GM18519 (cell line): Measurements from ENCODE around the gene PGAP1.
A peak's percentile ranks its signal among the peaks of the same experiment; 100 is the strongest.
"Not testable (repeated sequence)": the region's sequence is repeated elsewhere in the genome, so short reads cannot be mapped to it uniquely, and the experiment has no call there.

Source experiments
- ATAC-seq: cut with Tn5 transposase; IDR thresholded peaks from one replicate; pipeline ENCODE4 v1.9.1; 2021; ENCODE audit warnings: mild to moderate bottlenecking, moderate library complexity; ENCODE audit not compliant: unreplicated experiment, low FRiP score

The PGAP1 gene

DNA sequence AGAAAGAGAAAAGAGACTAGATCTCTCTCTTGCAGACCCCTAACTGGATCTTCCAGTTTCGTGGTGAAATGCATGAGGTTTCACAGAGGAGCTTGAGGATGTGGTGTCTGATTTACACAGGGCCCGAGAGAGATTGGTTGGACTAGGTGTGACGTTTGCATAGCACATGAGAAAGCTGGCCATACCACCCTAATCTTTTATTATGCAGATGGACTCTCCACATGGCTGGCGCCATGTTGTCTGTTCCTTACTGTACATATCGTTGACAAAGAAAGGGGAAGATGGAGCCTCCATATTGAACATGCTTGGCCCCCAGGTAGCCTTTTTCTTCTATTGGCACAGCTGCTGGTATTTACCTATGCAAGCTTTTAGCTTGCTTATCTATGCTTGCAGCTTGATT, 27.5 kb upstream of the PGAP1 start:
- no peak for ATAC-seq

DNA sequence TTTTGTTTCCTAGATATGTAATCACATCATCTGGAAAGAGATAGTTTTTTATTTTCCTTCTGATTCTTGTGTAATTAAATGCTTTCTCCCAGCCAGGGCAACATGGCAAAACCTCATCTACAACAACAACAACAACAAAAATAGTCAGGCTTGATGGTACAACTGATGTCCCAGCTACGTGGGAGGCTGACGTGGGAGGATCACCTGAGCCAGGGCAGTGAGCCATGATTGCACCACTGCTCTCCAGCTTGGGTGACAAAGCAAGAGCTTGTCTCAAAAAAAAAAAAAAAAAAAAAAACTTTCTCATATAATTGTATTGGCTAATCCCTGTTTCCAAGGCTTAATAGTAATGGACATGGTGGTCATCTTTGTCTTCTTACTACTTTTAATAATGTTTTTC, 26.4 kb upstream of the PGAP1 start:
- no peak for ATAC-seq

DNA sequence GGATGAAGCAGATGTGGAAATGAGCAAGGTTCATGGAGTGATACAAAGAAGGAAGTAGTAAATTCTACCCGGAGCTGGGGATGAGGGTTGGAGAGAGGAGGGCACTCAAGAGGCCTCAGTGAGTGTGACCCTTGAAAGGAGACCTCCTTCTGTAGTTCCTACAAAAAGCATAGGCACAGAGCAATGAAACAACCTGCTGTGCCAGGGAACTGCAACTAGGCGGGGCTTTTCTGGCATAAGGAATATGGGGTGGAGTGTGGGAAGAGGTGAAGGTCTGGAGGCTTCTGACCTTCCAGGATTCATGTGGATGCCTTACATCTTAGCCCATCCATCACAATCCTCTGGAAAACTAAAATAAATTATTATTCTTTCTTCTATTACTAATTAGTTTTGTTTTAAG, 25.5 kb upstream of the PGAP1 start:
- no peak for ATAC-seq

DNA sequence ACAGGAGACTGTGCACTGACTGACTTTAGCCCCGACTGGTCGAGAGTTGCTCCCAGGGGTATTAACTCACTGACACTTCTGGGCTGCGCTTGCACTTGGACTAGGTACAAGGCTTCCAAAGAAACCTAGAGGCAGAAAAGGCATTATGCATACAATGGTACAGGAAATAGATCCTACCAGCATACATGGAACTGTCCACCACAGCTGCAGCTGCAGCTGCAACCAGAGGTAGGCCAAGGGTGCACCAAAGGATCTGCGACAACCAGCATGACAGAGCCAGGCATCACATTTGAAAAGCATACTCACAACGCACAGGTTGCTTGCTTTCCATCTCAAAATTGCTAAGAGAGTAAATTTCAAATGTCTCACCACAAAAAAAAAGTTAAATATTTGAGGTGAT, 22.6 kb upstream of the PGAP1 start:
- ATAC-seq, result no peak

DNA sequence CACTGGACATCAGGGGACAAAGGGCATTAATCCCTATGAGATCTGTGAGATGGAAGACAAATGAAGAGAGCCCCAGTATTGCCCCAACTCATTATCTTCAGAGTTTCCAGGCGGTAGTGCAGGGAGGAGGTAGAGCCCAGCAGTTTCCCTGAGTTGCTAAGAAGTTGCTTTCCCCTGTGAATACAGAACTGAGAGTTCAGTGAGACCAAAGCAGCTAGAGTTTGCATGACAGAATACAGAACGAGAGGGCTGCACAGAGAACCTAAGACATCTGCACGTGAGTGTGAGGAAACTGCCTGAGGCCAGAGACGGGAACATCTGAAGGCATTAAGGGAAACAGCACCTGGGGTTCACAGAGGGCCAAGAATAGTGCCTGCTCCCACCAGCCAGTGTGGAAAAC, 18.1 kb upstream of the PGAP1 start:
- ATAC-seq, result peak; percentile 94

DNA sequence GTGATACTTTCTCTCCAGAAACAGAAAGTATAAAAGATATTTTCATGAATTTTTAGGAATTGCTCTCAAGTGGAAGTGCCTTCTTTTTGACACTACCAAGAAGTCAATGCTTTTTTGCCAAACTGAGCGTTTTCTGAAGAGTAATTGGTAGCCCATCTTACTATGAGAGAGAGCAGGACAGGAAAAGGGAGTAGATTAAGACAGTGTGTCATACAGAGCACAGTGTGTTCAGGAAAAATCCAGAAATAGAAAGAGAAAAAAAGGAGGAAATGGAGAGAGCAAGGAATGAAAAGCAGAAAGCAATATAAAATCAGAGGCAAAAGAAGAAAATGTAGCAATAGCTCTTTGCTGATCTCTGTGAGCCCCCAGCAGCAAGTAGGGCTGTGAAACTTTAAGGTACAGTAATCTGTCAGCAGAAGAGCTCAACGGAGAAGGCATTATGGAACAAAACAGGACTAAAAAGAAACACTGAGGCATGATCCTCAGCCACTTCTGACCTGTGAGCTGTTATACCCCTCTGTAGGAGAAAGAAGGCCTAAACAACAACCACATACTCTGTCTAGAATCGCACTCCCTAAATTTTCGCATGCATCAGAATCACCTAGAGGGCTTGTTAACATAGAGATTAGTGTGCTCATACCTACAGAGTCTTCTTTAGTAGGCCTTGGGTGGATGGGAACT, 15.0 kb upstream of the PGAP1 start:
- ATAC-seq, result no peak

DNA sequence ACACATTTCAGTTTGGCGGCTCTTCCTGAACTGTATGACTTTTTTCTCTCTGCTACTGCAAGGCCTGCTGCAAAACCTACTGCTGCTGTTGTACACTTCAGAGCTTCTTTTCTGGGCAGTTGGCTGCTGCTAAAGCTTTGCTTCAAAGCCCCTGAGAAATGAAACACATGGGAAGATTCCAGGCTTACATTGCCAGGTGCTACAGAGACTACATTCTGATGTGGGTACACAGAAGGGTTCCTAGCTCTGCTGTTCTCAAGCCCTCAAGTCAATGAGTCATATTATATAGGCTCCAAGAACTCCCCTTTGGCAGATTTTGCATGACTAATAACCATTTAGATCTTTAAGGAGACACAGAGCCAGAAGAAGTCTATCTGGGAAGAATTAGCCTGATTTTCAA, 12.9 kb upstream of the PGAP1 start:
- ATAC-seq, result no peak

DNA sequence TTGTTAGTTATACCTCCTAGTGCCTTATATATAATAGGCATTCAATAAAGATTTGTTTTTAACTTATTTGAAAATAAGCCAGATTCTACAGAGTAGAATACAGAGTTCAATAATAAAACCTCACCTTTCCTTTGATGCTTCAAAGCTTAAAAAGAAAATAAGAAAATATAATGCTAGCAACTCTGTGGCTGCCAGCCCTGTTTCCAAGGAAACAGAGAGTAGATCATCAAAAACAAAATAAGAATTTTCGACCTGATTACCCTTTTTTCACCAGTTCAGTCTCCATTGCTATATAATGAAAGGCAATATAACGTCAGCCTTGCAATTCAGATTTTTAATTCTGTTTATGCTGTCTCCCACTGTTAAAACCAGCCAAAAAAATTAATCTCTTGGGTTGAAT, 8.9 kb upstream of the PGAP1 start:
- no peak for ATAC-seq

DNA sequence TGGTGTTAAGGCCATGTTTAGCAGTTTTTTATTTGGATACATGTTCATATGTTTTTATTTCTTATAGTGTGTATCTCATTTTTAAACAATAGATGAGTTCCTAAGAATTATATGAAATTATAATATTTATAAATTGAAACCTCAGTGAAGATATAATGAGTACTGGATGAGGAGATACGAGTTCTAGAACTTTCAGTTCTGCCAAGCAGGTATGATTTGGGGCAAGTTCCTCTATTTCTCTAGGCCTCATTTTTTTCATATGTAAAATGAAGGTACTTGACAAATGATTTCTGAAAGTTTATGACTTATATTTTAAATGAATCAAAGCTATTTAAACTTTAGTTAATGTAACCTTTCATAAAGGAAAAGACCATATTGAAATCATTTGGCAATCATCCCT, 8.2 kb upstream of the PGAP1 start:
- ATAC-seq, result no peak

DNA sequence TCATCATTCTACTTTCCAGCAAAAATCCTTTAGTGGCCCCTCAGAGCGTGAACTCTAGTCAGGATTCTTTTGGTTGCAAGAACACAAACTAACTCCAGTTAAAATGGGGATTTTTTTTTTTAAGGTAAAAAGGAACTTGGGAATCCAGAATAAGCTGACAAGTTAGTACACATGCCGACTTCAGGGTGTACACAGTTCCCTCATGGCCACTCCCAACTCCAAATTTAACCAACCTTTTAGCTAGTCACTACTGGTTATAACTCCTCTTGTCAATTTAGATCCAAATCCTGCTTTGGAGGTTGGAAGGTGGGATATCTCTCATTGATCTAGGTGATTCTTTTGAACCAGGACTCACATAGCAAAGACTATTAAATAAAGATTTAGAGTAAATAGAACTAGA, 5.0 kb upstream of the PGAP1 start:
- no peak for ATAC-seq

DNA sequence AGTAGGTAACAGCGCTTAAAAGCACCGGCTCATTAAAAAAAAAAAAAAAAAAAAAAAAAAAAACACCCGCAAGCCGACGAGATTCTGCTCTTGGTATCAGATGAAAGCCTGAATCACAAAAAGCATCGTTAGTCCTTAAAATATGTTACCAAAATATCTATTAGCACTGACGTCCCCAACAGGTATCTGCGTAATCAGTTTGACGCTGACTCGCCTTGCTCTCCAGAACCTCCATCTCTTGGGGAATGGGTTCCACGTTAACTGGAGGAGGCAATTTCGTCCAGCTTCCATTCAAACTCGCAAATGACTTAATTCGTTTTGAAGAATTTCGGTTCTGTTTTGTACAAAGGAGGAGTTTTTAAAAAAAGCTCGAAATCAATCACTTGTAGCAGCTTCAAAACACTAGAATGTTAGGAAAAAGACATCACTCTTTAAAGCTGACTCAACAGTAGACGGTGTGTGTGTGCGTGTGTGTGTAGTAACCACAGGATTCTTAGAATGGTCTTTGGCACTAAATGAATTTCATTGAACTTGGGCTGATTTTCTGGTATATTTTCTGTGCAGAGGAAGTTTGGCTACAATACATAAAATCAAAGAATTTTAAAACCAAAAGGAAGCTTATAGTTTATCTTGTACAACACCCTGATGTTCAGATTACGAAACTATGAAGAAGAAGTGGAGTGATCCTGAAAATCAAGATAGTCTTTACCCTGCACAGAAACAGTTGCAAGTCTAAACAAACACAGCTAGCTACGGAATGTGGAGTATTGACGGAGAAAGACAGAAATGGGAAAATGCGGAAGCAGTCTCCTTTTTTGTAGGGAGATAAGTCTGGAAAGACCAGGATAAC, 1.1 kb upstream of the PGAP1 start:
- no peak for ATAC-seq

DNA sequence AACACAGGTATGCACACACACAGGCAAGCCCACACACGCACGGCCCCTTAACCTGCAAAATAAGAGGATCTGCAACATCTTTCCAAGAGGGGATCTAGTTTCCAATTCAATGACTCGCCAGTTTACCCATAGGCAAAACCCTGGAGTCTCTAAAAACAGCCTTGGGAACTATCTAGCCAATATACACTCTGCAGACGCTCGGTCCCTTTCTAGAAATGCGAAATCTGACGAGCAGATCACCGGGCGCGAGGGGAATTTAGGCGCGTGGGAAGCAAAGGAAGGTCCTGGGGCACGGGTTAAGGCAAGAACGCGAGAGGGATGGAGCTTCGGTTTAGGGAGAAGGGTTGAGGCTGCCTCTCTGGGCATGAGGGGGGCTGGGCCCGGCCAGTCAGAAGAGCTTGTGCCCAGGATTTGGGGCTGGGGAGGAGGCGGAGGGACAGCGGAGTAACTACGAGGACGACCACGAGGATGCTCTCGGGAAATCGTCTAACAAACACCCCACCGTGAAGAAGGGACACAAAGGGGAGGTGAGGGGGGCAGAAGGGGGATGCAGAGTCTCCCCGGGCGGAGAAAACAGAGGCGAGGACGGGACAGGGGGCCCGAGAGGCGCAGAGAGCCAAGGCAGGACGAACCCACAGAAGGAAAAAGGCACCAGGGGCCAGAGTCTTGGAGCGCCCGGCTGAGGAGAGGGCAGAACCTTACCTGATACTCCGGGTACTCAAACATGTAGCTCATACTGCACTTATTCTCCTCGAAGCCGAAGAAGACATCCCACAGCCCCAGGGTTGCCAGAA, 542 bp downstream of the PGAP1 start:
- no peak for ATAC-seq

DNA sequence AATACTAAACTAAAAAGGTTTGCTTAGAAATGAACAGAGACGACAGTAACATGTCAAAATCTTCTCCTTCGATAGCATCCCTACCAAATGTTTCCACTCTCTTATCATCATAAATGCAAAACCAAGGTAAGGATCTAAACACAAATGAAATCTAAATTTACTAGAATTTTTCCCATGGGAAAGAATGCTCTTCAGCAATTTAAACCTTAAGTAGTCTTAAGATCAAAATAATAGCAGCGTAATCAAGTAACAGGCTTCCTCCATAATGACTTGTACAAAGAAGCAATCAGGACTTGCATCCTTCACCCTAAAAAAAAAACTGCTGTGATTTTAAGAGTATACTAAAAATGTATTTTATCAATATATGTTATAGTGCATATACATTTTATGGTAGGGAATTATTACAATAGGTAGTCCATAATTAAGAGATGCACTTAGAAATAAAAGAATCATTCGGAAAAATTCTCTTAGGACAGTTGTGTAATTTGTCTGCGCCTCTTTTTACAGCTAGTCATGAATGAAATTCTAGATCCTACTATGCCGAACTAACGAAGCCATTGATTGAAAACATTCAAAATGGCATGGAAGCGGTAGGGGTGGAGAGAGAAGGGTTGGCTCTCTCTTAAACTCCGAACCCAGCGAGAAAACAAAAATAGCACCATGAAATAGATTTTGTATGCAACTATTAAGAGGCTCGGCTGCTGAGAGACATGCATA, 1.3 kb downstream of the PGAP1 start:
- no peak for ATAC-seq

DNA sequence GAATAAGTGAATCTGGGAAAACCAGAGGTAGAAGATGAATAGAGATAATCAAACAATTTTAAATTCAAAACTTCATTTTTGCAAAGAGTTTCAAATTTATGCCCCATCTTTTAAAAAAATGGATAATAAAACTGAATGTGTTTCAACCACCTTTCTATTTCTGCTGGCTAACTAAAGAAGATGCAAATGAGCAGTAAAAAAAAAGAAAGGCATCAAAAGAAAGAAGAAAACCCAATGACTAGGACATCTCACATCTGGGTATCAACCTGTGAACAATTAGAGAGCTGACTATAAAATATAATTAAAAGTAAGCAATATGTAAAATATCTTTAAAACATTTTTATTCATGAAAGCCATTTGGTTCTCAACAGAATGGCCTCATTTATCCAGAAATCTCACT, 2.5 kb downstream of the PGAP1 start:
- no peak for ATAC-seq

DNA sequence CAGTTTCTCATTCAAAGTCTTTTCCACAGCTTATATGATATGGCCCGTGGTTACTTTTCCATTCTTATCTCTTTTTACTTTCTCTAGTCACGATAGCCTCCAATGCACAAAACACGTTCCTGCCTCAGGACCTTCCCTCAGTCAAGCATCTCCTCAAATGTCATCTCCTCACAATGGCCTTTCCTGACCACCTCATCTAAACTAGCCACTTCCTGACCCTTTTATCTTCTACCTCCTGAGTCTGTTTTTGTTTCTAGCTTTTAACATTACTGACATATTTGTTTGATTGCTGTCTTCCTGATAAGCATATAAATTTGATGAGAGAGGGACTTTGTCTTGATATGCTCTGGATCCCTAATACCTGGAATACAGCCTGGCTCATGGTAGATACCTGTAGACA, 7.6 kb downstream of the PGAP1 start:
- no peak for ATAC-seq

DNA sequence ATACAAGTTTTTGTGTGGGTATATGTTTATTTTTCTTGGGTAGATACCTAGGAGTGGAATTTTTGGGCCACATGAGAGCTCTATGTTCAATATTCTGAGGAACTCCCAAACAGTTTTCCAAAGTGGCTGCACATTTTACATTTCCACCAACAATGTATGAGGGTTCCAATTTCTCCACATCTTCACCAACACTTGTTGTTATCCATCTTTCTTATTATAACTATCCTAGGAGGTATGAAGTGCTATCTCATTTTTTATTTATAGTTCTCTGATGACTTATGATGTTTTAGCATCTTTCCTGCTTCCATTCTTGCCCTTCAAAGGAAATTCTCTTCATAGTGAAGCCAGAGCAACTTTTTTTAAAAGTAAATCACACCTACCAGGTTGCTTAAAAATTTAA, 8.7 kb downstream of the PGAP1 start:
- no peak for ATAC-seq

DNA sequence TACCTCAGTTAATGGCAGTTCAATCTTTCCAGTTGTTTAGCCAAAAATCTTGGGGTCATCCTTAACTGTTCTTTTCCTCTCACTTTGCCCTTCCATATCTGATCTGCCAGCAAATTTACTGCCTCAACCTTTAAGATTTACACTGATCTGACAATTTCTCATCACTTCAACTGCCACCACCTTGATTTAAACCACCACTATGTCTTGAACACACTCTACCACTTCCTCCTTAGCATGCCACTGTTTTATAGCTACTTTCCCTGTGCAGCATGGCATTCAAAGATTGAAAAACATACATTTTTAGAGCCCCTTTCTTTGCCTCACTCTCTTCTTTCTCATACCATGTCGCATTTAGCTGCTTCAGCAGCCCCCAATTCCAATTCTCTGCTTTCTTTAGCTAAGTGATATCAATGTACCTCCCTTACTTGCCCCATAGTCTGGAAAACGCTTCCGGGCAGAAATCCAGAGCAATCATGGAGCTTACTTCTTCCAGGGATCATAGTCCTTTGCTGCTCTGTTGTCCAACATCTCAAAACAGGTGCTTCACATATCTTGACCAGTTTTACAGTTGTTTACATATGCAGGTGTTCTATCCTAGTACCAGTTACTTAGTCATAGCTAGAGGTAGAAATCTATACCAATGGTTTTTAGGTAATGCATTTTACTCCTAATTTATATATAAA, 10.9 kb downstream of the PGAP1 start:
- no peak for ATAC-seq

DNA sequence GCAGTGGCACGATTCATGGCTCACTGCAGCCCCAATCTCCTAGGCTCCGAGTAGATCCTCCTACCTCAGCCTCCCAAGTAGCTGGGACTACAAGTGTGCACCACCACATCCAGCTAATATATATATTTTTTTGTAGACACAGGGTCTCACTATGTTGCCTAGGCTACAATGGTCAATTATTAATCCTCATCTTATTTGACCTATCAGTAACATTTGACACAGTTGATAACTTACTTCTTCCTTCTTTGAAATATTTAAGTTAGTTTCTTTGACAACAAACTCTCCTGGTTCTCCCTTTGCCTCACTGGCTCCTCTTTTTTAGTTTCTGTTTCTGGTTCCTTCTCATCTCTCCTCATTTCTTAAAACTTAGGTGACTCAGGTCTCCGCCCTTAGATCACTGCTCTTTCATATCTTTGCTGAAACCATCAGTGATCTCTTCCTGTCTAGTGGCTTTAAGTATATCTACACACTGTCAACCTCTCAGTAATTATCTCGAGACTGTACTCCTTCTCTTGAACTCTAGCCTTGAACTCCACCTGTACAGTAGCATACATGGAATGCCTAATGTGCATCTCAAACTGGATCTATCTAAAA, 11.5 kb downstream of the PGAP1 start:
- no peak for ATAC-seq

DNA sequence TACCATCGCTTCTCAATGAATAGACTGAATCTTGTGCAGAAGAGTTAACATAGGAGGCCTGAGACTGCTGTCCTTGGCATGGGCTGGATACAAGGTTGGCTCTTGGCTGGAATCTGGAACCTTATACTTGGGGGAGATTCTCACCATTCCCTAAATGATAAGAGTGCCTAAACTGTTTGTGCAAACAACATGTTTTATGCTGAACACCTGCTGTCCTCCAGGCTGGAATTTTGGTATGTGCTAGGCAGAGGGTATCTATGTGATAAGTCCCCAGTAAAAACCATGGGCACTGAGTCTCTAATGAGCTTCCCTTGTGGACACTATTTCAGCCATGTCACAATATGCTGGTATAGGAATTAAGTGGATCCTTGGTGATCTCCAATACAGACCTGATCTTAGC, 12.8 kb downstream of the PGAP1 start:
- no peak for ATAC-seq

DNA sequence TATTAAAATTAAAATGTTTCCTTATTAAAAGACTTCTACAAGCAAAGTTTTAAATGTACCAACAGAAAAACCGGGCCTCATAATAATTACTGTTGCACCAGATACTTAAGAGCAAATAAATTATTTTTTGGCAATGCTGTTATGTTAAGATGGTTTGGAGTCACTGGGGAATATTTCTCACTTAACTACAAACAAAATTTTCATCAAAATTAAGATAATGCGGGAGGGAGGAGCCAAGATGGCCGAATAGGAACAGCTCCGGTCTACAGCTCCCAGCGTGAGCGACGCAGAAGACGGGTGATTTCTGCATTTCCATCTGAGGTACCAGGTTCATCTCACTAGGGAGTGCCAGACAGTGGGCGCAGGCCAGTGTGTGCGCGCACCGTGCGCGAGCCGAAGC, 21.1 kb downstream of the PGAP1 start:
- not testable (repeated sequence) for ATAC-seq
